CD4-positive, alpha-beta T cell treated with Interleukin-15 for 1 hour (primary cell): ENCODE measurements around the gene RSRC1.

Source experiments
- DNase-seq: peaks from one replicate; pipeline ENCODE4 v3.0.0-alpha.2; 2020

Gene RSRC1

GRCh38 chr3:158418035-158418434 lies 308.1 kb downstream of the RSRC1 start:
- DNase-seq = no peak

GRCh38 chr3:158419820-158420653 lies 310.1 kb downstream of the RSRC1 start:
- DNase-seq = no peak

GRCh38 chr3:158420654-158421396 lies 310.9 kb downstream of the RSRC1 start:
- no peak for DNase-seq

DNA sequence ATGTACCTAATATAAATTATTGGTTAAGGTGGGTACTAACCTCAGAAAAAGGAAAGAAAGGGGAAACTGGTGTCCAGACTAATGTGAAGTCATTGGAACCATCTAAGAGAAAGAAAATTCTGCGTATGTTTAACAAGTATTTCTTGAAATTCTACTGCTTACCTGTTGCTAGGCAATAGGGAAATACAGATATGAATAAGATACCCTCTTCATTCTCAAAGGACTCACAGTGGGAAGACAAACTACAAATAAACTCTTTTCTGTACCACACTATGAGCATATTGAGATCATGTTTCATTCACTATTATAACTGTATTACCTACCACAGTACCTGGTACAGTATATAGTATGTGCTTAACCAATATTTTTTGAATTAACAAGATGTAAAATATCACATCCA lies 320.6 kb downstream of the RSRC1 start:
- DNase-seq = no peak

DNA sequence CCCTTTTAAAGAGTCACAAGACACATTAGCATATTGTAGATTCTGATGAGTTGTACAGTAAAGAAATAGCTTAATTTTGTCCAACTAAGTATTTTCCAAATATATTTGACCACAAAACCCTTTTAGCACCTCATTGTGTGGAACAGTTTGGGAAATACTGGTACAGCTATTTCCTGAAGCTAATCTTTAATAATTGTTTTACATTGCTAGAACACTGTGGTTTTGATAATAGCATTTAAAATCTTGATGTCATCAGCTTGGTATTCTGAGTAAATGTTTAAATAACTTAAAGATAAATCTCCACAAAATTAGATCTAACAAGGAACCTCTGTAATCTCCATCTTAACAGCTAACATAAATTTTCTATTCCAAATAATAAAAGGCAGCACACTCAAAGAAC lies 321.1 kb downstream of the RSRC1 start:
- no peak for DNase-seq

DNA sequence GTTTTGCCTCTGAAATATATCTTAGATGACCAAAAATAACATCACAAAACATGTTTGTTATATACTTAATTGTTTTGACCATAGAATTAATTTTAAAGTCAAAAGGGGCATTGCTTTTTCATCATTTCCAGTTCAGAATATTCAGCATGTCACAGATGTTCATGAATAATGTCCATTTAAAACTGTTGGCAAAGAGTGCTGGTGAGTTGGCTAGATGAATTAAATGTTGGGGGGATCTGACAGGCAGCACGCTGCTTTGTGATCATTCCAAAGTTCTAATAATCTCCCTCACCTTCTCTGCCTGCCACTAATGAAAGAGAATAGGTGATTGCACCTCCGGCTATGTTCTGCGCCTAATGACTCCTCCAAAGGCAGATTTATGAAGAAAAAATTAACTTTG lies 321.9 kb downstream of the RSRC1 start:
- no peak for DNase-seq

DNA sequence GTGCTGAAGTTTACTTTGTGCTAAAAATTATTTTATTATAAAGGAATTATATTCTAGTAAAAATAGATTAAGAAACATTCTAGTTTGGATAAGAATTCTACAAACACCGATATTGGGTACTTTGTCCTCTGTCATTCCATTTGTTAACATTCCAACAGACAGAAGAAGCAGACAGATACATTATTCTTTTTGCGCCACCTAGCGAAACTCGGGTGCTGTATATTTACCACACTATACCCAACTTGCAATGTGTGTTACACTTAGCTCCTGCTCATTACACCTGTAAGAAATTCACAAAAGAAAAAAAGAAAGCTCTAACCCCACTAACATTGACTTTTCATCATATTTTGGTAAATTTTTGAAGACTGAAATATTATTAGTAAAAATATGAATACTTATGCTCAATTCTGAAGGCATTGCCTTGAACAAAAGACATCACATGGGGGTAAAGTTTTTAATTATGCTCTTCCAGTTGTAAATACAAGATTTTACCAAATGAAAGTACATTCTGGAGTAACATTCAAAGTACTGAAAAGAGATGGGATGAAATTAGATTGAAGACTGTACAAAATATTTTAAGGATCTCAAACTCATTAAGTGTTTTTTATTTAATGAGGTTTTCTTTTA lies 324.6 kb downstream of the RSRC1 start:
- DNase-seq = no peak

GRCh38 chr3:158443632-158444031 lies 333.7 kb downstream of the RSRC1 start:
- no peak for DNase-seq

- no peak for DNase-seq
Measured at GRCh38 chr3:158447408-158447807, 337.5 kb downstream of the RSRC1 start.

DNA sequence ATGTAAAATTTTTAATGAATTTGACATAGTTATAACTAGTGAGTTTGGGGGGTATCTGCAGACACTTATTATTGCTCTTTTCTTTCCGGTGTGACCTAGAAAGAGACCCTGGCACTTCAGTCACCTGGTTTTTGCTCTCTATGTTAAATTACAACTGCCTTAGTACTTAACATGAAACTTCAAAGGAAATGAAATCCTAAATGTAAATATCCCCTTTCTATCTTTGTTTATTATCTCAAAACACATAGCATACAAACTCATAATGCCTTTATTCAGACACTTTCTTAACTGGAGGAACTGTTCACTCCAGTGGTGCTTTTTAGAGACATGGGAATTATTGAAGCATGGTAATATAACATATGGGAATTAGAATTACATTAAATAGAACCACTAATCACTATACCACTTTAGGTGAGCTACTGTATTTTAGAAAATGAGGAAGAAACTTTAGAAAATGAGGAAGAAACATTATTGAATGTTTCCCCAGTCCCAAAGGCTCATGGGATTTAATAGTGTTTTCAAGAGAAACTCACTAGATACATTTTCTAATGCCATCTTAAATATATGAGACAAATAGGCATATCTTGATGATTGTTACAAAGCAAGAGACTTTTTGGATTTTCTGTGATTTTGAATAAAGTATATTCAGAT lies 341.6 kb downstream of the RSRC1 start:
- DNase-seq = no peak

DNA sequence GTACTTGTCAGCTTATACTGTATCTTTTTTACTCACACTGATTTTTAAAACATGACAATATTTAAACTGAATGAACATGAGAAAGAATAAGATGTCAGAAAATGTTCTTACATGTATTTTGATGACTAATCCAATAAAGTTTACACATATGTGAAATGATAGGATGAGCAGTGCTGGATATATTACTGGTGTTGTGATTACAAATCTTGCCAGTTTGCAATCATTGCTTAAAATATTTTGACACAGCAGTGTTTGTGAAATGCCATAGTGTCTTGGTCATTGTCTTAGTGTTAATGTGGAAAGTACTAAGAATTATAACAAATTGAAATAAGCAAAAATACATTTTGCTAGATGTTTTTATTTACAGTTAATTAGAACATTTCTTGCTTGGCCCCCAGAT lies 342.4 kb downstream of the RSRC1 start:
- no peak for DNase-seq

DNA sequence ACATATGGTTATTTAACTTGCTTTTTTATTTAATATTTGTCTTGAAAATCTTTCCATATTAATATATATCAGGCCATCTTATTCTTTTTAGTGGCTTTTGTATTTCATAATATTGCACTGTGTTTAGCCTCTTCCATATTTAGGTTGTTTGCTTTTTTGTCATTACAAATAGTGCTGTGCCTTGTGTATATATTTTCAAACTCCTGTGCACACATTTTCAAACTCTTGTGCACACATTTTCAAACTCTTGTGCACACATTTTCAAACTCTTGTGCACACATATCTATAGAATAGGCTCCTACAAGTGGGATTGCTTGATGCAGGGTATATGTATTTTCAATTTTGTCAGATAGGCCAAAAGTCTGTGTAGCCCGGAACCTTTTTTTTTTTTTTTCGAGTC lies 343.1 kb downstream of the RSRC1 start:
- DNase-seq = no peak

- no peak for DNase-seq
Measured at GRCh38 chr3:158453865-158454264, 344.0 kb downstream of the RSRC1 start.

GRCh38 chr3:158455406-158455805 lies 345.5 kb downstream of the RSRC1 start:
- DNase-seq = no peak

DNA sequence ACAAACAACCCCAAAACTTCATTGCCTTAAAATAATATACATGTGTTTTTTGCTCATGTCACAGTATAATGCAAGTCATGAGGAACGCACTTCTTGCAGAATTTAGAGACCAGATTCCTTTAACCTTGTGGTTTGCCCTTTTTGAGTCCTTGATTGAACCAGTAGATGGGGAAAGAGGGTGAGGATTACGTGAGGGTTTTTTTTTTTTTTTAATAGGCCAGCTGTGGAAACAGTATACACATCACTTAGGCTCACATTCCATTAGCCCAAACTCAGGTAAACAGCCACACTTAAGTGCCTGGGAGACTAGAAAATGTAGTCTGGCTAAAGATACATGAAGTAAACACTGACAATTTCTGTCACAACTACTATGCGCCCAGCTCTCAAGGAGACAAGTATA lies 346.2 kb downstream of the RSRC1 start:
- no peak for DNase-seq

- DNase-seq = no peak
Measured at GRCh38 chr3:158458464-158458863, 348.6 kb downstream of the RSRC1 start.

DNA sequence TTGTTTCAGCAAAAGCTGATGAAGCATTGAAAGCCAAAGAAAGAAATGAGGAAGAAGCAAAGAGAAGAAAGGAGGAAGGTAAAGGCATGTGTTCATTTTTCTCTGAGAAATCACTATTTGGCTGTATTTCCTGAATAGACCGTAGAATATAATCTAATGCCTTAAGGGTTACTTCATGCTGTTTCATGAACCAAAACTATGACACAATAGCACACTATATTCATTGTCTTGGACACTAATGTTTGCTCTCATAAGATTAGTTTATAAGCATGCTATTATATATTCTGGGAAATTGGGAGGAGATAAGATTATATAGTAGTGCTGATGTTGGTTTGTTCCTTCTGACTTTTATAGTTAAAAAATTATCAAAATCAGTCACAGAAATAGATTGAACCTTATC lies 351.0 kb downstream of the RSRC1 start:
- no peak for DNase-seq

GRCh38 chr3:158463556-158463955 lies 353.7 kb downstream of the RSRC1 start:
- DNase-seq = no peak

DNA sequence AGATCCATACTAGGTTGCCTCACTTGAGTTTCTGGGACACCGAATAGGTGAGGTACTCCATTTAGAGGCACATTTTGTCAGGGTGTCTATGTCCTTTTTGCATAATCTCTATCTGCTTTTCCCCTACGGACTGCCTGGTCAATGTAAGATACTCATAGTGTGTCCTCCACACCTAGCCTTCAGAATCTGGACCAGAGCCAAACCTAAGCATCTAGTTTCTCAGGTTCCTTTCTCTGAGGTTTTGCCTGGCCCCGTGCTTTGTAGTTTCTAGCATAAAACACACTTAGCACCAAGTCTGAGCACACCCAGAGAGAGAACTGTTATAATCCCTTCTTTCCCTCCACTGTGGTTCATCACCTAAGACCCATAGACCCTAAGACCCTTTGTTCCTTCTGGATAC lies 355.2 kb downstream of the RSRC1 start:
- no peak for DNase-seq

- DNase-seq = no peak
Measured at GRCh38 chr3:158470944-158471638, 361.2 kb downstream of the RSRC1 start.

GRCh38 chr3:158471639-158472294 lies 361.9 kb downstream of the RSRC1 start:
- no peak for DNase-seq

DNA sequence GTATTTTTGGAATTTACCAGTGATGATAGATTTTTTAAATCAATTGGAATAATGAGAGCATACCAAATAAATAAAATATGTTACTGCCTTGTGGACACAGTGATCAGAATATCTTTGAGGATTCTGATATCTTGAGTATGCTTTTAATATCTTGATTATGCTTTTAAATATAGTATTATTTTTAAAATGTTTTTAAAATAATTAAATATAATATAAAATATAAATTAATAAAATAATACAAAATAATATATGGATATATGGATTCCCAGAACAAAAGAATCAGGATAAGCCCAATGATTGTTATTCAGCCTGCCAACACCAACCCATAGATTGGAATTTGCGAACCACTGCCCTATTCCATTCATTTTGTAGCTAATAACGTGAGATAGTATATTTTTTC lies 369.2 kb downstream of the RSRC1 start:
- no peak for DNase-seq
